Body of pancreas (tissue), 4 donors: ENCODE measurements around the gene MRPL36. TPM values are rescaled to one million over a fixed set of nuclear protein-coding genes. Genes with fewer than 3 reads are reported as not detected.

Experiments
- ATAC-seq: fragments of 150-250 bp; one replicate; pipeline ENCODE4 v1.9.1; 2016
- DNase-seq, 4 donors: peaks; one replicate each; pipeline ENCODE4 v3.0.0-alpha.2; 2019
- H3K27ac ChIP-seq, 4 donors: fragments of 200-600 bp; sonication (generic); 1 replicate in 3 of 4; 2 replicates in 1 of 4; pipeline versions ENCODE4 v1.5.1 to v1.6.1; 2016 to 2019; ENCODE audit warnings: mild to moderate bottlenecking in 1 of 4, mixed read lengths in 1 of 4, moderate library complexity in 1 of 4
- H3K27me3 ChIP-seq, 2 donors: fragments of 200-600 bp; sonication (generic); one replicate each; pipeline ENCODE4 v1.6.0; 2016; ENCODE audit warnings: mild to moderate bottlenecking in 1 of 2
- H3K36me3 ChIP-seq, 2 donors: fragments of 200-600 bp; sonication (generic); replicated peaks in 1 of 2; 2 replicates each; pipeline ENCODE4 v1.5.1; 2016; ENCODE audit warnings: low read depth in 2 of 2; ENCODE audit not compliant: insufficient read depth in 1 of 2
- H3K4me1 ChIP-seq: fragments of 200-600 bp; sonication (generic); one replicate; pipeline ENCODE4 v1.6.0; 2016
- H3K4me3 ChIP-seq, 2 donors: fragments of 200-600 bp; sonication (generic); 1 replicate in 1 of 2; 2 replicates in 1 of 2; pipeline ENCODE4 v1.5.1; 2016 to 2019
- H3K9me3 ChIP-seq, 3 donors: fragments of 200-600 bp; sonication (generic); 1 replicate in 2 of 3; 2 replicates in 1 of 3; pipeline ENCODE4 v1.5.1; 2016
- POLR2A ChIP-seq, 3 donors: fragments of 450-650 bp; IDR thresholded peaks; one replicate each; pipeline ENCODE4 v1.6.1; 2016; ENCODE audit warnings: antibody characterized with exemption in 3 of 3, mild to moderate bottlenecking in 2 of 3
- WGBS, 2 donors: methylation state at CpG; one replicate each; pipeline ENCODE4 v1.1.5; 2017; 5-methylcytosine and 5-hydroxymethylcytosine counted together
- intact Hi-C: fragments of 100-400 bp; cut with DNase I; formaldehyde crosslinking; loops from one replicate; pipeline ENCODE4 v1.15.1; 2023
- total RNA-seq, 2 donors: library from RNA; depleted of rRNA; stranded (reverse); fragments of >200 nt; gene quantifications; one replicate each; pipeline ENCODE4 v1.1.0, GENCODE V29; 2016
- TF ChIP-seq, protein P1 (sequence below), 7 experiments: fragments of 450-650 bp in 4 of 7; fragments of 200-600 bp in 3 of 7; sonication (generic) in 3 of 7; IDR thresholded peaks; one replicate each; pipeline ENCODE4 v1.5.1; 2016 to 2019; ENCODE audit warnings: antibody characterized with exemption in 7 of 7

The MRPL36 gene
- total RNA-seq, 2 donors from 2014 or later, result 4.9 to 16.3 TPM

DNA sequence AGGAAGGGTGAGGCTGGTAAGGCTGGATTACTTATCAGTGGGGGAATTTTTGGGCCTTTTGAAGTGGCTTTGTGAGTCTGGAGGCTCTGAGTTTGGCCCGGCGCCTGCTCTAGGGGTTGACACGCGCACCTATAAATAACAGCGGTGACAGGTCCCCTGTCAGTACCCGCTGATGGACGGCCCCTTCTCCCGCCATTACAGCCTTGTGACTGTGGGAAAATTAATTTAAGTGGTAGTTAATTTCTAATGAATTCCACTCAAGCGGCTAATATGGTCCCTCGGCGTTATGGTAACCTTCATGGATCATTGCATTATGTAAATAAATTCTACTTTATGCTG is 16.5 kb downstream of the MRPL36 start:
- no peak overlapping the region for H3K27ac ChIP-seq
- H3K9me3 ChIP-seq, result no peaks in the 10 kb centered on the region
- no peaks in the 10 kb centered on the region for H3K36me3 ChIP-seq
- no peak for TF ChIP-seq POLR2A (IDR thresholded peaks at IDR 0.05)
- H3K27me3 ChIP-seq, result no peaks in the 10 kb centered on the region
- intact Hi-C loops, result no loop called here
- no peak overlapping the region for H3K4me3 ChIP-seq
- peaks cover 9% of the 10 kb centered on the region for H3K4me1 ChIP-seq
- 26 to 36% methylated on average over 10 to 11 of the region's 11 CpGs for WGBS, 2 donors
- no peak for ATAC-seq
- DNase-seq, result no peak

GRCh38 chr5:1782385-1783215 is 17.0 kb downstream of the MRPL36 start:
- H3K9me3 ChIP-seq, result no peaks in the 10 kb centered on the region
- WGBS, 2 donors, result 52 to 62% methylated on average over 14 of the region's 14 CpGs
- no peaks in the 10 kb centered on the region for H3K27me3 ChIP-seq
- DNase-seq (no peak), ATAC-seq (no peak)
- H3K36me3 ChIP-seq, result no peaks in the 10 kb centered on the region
- TF ChIP-seq POLR2A (IDR thresholded peaks at IDR 0.05), result no peak
- TF ChIP-seq, protein P1, sequence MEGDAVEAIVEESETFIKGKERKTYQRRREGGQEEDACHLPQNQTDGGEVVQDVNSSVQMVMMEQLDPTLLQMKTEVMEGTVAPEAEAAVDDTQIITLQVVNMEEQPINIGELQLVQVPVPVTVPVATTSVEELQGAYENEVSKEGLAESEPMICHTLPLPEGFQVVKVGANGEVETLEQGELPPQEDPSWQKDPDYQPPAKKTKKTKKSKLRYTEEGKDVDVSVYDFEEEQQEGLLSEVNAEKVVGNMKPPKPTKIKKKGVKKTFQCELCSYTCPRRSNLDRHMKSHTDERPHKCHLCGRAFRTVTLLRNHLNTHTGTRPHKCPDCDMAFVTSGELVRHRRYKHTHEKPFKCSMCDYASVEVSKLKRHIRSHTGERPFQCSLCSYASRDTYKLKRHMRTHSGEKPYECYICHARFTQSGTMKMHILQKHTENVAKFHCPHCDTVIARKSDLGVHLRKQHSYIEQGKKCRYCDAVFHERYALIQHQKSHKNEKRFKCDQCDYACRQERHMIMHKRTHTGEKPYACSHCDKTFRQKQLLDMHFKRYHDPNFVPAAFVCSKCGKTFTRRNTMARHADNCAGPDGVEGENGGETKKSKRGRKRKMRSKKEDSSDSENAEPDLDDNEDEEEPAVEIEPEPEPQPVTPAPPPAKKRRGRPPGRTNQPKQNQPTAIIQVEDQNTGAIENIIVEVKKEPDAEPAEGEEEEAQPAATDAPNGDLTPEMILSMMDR (IDR thresholded peaks at IDR 0.05), result no peak
- no peak overlapping the region for H3K27ac ChIP-seq
- H3K4me3 ChIP-seq, result no peak overlapping the region
- intact Hi-C loops, result no loop called here
- peaks cover 13% of the 10 kb centered on the region for H3K4me1 ChIP-seq

GRCh38 chr5:1781726-1782384 is 17.8 kb downstream of the MRPL36 start:
- Histone ChIP-seq H3K36me3 (no peaks in the 10 kb centered on the region), H3K9me3 (no peaks in the 10 kb centered on the region), H3K4me1 (peaks cover 13% of the 10 kb centered on the region), H3K27ac (no peak overlapping the region), H3K4me3 (no peak overlapping the region), H3K27me3 (no peaks in the 10 kb centered on the region)
- DNase-seq, result no peak
- TF ChIP-seq, protein P1 (IDR thresholded peaks at IDR 0.05), result no peak
- no peak for TF ChIP-seq POLR2A (IDR thresholded peaks at IDR 0.05)
- WGBS, 2 donors, result 73 to 75% methylated on average over 4 to 8 of the region's 9 CpGs
- intact Hi-C loops, result no loop called here
- ATAC-seq, result no peak

GRCh38 chr5:1781107-1781506 is 18.5 kb downstream of the MRPL36 start:
- intact Hi-C loops, result no loop called here

GRCh38 chr5:1780614-1780930 is 19.1 kb downstream of the MRPL36 start:
- Histone ChIP-seq H3K4me3 (no peak overlapping the region), H3K36me3 (no peaks in the 10 kb centered on the region), H3K4me1 (peaks cover 13% of the 10 kb centered on the region), H3K27ac (no peak overlapping the region), H3K27me3 (no peaks in the 10 kb centered on the region), H3K9me3 (no peaks in the 10 kb centered on the region)
- intact Hi-C loops, result no loop called here
- 61 to 64% methylated on average over 6 of the region's 6 CpGs for WGBS, 2 donors
- TF ChIP-seq POLR2A (IDR thresholded peaks at IDR 0.05), result no peak
- DNase-seq (no peak), ATAC-seq (no peak)

More at GRCh38 chr5:1781107-1781506, 18.5 kb downstream of the MRPL36 start:
- Histone ChIP-seq H3K4me1 (peaks cover 13% of the 10 kb centered on the region), H3K36me3 (no peaks in the 10 kb centered on the region), H3K27ac (no peak overlapping the region), H3K4me3 (no peak overlapping the region), H3K27me3 (no peaks in the 10 kb centered on the region), H3K9me3 (no peaks in the 10 kb centered on the region)
- DNase-seq (no peak), ATAC-seq (no peak)
- WGBS, 2 donors, result 69 to 78% methylated on average over 6 of the region's 6 CpGs
- TF ChIP-seq, protein P1 (IDR thresholded peaks at IDR 0.05), result no peak
- no peak for TF ChIP-seq POLR2A (IDR thresholded peaks at IDR 0.05)
